HG03103 (cell line): ENCODE data around the gene ZFP3.
"Not testable (repeated sequence)": the region's sequence is repeated elsewhere in the genome, so short reads cannot be mapped to it uniquely, and the experiment has no call there.

ENCODE experiments used
- ATAC-seq: cut with Tn5 transposase; IDR thresholded peaks from one replicate; pipeline ENCODE4 v1.9.1; 2021; ENCODE audit warnings: low read depth; ENCODE audit not compliant: unreplicated experiment

The ZFP3 gene

DNA sequence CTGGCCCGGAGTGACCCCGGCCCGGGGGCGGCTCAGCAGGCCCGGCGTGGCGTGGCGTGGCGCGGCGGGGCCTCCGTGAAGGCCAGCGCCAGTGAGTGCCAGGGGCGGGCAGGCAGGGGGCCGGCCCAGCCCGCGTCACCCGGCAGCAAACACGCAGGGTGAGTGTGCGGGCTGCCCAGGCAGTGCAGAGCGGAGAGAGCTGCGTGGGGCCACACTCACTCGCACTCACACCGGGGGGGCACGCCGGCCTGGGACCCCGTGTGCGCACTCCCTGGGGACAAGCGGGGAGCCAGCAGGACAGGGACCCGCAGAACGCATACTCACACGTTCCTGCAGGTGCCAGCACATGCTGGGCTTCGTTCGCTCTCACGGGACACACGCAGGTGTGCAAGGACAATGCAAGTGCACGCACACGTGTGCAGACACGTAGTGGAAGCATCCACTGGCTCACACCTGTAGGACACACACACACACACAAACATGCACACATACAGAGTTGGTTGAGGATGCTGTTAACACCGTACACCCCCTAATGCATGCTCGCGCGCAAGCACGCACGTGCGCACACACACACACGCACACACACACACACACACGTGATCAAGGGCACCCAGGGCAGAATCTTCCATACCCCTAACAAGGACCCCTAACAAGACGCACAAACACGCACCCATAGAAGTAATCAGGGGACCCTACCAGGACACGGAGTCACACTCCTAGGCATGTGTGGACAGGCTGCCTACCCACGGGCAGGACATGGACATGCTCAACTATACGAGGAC lies 45.3 kb downstream of the ZFP3 start:
- no peak for ATAC-seq

DNA sequence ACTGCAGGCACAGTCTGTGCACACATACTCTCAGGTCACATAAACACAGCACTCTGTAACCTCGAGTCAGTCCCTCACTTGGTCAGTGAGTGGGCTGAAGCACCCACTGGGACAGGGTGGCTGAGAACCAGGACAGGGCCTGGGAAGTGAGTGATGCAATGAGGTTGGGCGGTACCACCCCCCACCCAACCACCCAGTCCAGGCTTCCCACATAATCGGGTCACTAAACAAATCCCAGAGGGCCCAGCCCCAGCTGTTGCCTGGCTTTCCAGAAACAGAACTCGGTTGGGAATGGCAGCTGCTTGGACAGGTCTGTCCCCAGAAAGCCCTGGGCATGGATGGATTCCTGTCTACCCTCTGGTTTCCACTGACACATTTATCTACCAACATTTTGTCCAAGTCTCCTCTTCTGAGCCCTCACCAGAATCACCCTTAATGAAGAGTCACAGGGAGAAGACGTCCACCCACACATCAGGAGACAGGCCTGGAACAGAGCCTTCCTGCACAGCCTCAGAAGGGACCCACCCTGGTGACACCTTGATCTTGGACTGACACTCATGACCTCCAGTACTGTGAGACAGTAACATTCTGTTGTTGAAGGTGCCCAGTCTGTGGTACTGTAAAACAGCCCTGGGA lies 46.0 kb downstream of the ZFP3 start:
- ATAC-seq, result not testable (repeated sequence)

DNA sequence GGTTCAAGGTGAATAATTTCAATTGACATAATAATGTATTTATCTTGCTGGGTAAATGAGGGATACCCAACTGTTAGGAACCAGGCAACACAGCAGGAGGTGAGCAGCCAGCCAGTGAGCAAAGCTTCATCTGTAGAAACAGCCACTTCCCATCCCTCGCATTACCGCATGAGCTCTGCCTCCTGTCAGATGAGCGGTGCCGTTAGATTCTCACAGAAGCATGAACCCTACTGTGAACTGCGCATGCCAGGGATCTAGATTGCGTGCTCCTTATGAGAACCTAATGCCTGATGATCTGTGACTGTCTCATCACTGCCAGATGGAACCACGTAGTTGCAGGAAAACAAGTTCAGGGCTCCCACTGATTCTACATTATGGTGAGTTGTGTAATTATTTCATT lies 46.6 kb downstream of the ZFP3 start:
- not testable (repeated sequence) for ATAC-seq

DNA sequence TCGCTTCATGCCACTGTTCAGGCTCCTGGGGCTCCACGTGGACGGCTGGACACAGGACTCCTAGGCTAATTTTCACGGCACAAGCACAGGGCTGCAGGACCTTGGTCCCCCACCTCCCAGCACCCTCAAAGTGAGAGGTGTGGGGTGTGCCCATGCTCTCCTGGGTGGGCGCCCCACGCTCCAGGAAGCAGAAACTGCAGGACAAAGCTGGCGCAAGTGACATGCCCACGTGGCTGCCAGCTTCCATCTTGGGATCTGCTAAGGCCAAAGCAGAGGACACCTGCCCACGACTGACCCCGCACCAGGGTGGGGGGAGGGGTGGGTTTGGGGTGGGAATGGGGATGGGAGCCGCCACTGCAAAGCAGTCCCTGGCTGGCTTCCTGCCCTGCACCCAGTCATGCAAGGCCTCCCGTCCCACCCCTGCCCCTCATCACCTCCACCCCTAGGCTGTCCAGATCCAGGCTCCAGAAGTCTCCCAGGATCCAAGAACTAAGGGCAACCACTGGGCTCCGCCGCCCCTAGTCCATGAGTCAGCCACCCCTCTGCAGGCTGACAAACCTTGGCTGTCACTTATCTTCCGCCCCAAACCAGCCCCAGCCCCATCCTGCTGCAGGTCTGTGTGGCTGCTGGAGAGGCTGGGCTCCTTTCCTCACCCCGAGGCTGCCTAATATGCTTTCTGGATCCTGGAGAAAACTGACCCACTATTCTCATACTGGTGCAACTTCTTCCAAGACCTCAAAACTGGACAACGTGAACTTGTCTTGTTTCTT lies 48.6 kb downstream of the ZFP3 start:
- no peak for ATAC-seq

DNA sequence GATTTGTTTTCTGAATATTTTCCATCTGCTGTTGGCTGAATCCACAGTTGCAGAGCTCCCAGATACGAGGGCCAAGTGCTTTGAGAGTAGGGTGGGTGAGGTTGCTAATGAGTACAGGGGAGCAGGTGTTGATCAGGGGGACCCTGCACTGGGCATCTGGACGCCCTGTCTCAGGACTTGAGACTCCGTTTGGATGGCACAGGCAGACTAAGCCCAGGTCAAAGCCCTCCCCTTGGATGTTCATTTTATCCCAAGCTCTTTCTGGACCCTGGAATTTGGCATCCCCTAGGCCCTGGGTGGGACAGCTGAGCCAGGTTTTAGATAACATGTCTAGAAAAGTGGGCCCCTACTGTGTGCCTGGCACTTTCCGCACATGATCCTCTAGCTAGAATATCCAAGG lies 49.6 kb downstream of the ZFP3 start:
- no peak for ATAC-seq

DNA sequence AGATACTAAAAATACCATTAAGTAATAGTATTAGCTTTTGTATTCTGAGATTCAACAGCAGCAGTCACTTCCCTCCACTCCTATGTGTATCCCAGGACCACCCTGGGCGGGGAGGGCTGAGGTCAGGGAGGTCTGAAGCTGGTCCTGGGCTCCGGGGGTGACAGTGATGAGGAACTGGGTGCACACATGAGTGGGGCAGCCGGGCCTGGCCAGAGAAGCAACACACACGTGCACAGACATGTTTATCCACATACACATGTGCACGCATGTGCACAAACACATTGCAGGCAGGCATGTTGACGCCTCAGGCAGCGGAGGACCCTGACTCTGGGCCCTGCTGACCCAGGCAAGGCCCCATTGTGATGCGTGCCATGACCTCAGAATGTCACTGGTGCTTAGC lies 50.1 kb downstream of the ZFP3 start:
- not testable (repeated sequence) for ATAC-seq

DNA sequence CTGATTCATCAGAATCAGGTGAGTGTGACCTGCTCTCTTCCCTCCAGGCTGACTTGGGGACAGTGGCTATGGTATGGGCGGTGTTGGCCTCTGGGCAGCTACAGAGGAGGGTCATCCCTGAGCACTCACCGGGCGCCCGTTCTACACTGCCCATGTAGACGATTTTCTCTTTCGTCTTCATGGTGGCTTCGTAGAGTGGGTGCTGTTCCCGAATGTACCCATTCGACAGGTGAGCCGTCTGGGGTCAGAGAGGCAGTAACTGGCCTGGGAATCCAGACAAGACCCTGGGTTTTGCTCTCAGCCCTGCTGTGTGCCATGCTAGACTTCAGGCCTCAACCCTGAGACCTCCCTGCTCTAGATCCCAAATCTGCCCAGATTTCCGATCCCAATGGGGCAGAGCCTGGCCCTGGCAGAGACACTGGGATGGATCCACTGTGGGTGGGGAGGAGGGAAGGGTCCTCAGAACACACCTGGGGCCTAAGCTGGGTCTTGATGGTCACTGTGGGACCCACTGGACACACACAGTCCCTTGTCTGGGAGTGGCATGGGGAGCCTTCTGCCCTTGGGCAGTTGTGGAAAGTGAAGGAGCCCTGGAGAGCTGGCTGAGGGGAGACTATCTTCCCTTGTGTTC lies 50.8 kb downstream of the ZFP3 start:
- ATAC-seq, result no peak

DNA sequence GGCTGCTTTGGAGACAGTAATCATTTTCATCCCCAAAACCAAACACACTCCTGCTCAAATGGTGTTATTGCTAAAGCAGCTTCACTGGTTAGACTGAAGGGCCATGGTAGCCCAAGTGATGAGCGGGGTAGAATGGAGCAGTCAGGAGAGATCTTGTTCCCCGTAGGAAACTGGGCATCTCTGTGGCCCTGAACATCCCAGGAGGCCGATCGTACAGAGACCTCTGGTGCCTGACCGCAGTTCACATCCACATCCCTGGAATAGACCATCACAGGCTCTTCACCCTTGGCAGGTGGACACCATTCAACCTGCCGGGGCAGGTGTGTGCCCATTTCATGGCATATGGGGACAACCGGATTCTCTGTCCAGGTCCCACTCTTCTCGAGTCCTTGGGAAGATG lies 51.5 kb downstream of the ZFP3 start:
- not testable (repeated sequence) for ATAC-seq

DNA sequence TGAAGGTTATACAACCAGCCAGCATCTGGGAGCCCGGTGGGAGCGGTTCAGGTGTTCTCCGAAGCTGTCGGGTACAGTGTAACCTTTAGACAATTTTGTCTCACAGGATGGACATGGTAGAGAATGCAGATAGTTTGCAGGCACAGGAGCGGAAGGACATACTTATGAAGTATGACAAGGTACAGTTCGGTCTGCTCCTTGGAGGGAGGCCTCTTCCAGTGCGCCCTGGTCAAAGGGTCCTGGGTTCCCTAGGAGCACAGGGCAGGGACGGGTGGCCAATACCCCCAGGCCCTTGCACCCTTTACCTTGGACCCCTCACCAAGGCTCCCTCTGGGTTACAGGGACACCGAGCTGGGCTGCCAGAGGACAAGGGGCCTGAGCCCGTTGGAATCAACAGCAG lies 52.0 kb downstream of the ZFP3 start:
- not testable (repeated sequence) for ATAC-seq

DNA sequence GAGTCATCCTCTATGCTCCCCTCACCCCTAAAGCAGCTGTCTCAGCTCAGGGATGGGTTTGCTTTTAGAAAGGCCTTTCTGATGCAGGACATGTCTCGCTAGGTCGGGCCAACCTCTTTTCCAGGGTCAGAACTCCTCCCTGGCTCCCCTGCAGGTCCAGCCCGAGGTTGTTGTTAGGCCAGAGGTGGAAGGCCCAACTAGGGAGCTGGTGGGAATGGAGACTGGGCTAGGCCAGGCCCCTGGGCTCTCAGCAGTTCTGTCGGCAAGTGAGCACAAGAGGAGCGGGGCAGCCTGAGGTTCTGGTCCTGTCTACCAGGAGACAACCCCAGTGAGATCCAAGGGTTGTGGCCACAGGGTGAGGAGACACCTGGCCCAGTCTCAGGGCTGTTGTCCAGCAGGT lies 52.4 kb downstream of the ZFP3 start:
- ATAC-seq, result not testable (repeated sequence)

DNA sequence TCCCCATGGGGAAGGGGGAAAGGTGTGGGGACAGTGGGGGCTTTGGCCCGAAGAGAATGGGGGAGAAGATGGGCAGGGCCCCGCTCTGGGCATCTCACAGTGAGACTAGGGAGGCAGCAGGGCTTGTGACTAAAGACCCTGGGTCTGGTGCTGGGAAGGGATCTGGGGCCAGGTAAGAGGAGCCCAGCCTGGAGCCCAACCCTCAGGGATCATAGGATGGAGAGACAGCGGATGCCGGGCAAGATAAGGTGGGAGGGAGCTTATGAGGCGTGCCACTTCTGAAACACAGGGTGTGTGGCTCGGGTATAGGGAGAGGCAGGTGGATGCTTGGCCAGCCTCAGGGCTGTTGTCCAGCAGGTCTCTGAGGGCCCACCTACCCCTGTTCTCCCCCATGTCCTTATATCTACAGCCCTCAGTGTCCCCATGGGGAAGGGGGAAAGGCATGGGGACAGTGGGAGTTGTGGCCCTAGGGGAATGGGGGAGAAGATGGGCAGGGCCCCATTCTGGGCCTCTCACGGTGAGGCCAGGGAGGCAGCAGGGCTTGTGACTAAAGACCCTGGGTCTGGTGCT lies 53.0 kb downstream of the ZFP3 start:
- ATAC-seq, result no peak

DNA sequence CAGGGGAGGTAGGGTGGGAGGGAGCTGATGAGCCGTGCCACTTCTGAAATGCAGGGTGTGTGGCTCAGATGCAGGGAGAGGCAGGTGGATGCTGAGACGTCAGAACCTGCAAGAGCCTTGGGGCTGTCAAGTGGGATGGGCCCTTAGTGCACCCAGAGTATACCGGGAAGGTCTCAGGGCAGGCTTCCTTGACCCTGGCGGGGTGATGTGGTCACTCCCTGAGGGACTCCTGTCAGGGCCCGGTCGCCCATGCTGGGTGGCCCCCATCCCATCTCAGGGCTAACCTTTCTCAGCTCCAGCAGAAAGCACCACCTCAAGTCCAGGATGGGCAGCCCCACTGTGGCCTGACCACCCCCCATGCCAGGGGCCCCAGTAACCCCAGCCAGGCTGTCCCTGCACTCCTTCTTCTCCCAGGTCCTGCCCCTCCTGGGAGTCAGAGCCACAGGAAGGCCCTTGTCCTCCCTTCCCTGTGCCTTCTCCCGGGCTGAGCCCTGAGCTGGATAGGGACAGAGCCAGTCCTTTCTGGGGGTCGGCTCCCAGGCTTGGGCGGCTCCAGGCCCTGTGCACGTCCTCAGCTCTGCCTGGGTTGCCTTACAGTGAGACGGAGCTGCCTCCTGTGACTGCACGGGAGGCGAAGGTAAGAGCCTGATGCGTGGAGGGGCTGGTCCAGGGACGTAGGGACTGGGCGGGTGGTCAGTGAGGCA lies 53.7 kb downstream of the ZFP3 start:
- not testable (repeated sequence) for ATAC-seq

DNA sequence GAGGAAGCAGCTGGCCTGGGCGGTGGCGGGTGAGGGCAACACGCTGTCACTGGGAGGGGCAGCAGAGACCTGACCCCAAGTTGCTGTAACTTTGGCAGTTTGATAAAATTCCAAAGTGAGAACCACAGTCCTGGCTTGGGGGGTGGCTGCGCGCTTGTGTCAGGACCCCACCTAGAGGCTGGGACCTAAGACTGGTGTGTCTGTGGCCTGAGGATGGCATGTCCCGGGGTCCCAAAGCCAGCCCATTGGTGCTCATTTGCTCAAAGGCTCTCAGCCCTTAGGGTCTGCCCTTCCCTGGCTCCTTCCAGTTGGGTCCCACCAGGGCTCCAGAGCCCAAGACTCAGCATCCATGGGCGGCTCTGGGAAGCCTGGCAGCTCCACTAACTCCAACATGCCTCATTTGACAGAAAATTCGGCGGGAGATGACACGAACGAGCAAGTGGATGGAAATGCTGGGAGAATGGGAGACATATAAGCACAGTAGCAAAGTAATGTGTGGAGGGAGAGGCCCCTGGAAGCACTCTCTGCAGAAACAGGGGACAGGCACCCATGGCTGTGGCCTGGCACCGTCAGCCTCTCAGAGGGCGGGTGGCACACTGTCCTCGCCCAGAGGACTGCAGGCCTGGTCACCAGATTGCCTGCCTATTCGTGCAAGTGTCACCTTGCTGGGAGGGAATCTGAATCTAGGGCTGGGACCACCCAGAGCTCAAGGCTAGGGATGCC lies 54.4 kb downstream of the ZFP3 start:
- not testable (repeated sequence) for ATAC-seq

DNA sequence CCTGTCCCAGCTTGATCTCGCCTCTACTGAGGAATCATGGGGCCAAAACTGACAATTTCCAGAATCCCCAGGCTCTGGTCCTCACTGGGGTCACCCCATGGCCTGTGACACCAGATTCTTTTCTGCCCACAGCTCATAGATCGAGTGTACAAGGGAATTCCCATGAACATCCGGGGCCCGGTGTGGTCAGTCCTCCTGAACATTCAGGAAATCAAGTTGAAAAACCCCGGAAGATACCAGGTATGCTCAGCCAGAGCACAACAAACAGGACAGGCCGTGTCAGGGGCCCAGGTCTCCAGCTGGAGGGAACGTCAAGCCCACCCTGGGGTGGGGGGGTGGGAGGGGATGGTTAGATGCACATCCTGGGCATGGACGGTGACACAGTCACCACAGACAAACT lies 55.0 kb downstream of the ZFP3 start:
- no peak for ATAC-seq

DNA sequence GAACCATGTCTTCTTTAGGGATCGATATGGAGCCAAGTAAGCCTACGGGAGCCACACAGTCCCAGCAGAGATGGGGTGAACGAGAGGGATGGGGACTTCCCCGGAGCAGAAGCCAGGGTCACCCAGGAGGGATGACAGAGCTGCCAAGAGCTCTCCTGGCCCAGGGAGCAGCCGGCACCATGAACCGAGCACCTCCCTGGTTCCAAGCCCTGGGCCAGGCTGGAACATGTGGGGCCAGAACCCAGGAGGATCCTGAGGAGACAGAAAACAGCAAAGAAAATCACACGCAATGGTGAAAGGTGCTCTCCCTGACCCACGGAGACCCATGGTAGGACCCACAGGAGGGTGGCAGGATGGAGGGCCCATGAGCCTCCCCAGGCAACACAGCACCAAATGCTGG lies 55.7 kb downstream of the ZFP3 start:
- not testable (repeated sequence) for ATAC-seq

DNA sequence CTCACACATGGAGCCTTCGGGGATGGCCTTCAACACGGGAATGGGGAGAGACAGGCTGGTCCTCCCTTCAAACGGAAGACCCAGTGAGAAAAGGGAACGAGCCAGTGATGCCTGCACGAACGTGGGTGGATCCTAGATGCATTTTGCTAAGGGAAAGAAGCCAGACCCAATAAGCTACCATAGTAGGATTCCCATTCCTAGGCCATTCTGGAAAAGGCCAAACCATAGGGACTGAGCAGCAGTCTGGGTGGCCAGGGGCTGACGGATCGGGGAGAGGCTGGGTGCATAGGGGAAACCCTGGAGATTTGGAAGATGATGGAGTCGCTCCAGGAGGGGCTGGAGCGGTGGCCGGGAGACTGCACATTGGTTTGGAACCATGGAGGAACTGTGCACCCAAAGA lies 56.3 kb downstream of the ZFP3 start:
- not testable (repeated sequence) for ATAC-seq

DNA sequence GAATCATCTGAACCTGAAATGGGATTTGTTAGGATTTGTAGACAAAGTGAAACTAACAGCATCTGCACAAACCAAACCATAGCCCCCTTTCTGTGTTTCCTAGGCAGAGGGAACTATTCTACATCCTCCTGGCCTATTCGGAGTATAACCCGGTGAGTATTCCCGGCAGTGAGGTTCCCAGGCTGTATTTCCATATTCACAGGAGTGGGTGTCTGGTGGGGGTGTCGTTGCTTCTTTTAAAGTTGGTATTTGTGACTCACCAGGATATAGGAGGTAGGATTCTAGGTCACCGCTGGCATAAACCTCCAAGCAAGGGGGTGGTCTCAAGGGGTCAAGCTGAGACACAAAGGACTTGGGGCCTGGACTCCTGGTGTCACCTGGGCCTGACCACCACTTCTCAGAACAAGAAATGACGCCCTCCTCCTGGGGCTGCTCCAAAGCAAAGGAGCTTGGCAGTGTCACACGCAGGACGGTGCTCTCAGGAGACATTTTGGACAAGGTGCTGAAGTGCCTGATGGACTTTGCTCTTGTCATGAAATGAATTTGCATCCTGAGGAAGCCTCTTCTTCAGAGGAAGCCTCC lies 57.0 kb downstream of the ZFP3 start:
- not testable (repeated sequence) for ATAC-seq

DNA sequence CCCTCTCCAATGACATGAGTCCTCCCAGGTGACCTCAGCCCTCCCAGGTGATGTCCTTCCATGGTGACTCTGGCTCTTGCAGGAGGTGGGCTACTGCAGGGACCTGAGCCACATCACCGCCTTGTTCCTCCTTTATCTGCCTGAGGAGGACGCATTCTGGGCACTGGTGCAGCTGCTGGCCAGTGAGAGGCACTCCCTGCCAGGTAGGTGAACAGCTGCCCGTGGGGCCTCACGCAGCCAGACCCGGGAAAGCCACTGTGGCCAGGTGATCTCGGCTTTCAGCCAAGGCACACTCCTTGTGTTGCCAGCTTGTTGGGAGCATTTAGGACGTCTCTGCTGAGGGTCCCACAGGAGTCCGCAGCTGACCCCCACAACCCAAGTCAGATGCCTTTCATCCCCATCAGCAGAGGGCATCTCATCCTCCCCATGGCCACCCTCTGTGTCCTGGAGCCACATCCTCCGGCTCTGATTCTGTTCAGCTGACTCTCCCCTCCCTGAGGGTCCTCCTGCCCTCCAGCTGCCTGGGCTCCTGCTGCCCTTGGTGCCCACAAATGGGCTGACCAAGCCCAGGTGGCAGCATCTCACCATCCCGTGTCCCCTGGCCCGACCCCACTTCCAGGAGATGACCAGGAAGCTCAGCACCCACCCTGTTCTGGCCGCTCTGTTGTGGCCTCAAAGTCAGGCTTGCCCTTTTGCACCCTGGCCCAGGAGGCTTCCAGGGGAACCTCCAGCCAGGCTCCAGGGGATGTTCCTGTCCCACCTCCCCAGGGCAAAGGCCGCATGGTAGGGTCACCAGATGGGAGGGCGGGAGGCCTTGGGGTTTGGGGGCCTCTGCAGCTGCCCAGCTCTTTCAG lies 57.7 kb downstream of the ZFP3 start:
- no peak for ATAC-seq
